GM12872 (cell line): ENCODE results near the gene KDM6B.

Experiments
- CTCF ChIP-seq: IDR thresholded peaks from 3 replicates; pipeline ENCODE4 v1.5.1; 2011; ENCODE audit warnings: low read depth, mild to moderate bottlenecking, low read length, moderate library complexity; ENCODE audit not compliant: insufficient read depth

The KDM6B gene

GRCh38 chr17:7843536-7844291 is 9.7 kb downstream of the KDM6B start:
- TF ChIP-seq CTCF, result no peak

DNA sequence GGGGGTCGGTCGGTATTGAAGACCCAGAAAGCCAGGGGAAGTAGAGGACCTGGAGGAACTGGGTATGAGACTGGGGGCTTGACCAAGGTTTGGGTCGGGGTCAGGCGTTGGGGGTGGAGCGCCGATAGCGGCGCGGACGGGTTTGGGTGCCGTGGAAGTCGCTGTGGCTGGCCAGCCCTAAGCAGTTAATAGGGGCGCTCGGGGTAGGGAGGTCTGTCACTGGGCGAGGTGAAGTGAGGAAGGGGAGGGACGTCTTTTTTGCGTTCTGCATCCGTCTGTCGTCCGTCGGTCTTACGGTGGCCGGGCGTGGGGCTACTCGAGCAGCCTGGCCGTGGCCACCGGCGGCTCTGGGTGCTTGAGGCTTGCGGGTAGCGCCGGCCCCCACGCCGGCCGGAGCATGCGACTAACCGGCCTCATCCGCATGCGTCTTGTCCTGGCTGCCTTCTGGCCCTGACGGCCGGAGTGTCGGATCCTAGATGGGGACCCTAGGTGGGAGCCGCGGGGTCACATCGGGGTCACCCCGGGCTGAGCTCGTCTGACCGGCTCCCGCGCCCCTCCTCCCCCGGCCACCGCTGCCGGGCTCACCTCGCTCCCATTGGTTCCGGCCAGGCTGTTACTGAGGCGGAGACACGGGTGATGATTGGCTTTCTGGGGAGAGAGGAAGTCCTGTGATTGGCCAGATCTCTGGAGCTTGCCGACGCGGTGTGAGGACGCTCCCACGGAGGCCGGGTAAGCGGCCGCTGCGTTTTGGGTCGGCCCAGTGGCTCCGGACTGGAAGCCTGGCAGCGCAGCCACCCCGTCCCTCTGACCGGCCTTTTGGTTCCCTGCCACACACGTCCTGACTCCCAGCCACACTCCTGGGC is 10.5 kb downstream of the KDM6B start:
- no peak for TF ChIP-seq CTCF

- TF ChIP-seq CTCF, result no peak
Observed at GRCh38 chr17:7845359-7846062, 11.5 kb downstream of the KDM6B start.

DNA sequence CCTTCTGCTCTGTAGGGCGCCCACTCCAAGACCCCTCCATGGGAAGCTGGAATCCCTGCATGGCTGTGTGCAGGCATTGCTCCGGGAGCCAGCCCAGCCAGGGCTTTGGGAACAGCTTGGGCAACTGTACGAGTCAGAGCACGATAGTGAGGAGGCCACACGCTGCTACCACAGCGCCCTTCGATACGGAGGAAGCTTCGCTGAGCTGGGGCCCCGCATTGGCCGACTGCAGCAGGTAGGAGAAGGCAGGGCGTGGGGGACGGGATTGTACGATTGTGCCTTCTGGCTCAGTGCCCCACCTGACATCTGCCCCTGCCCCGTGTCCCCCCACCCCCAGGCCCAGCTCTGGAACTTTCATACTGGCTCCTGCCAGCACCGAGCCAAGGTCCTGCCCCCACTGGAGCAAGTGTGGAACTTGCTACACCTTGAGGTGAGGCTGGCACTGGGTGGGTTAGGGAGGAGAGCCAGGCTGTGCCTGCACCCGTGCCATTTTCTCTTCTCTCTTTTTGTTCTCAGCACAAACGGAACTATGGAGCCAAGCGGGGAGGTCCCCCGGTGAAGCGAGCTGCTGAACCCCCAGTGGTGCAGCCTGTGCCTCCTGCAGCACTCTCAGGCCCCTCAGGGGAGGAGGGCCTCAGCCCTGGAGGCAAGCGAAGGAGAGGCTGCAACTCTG is 12.2 kb downstream of the KDM6B start:
- no peak for TF ChIP-seq CTCF

- TF ChIP-seq CTCF, result no peak
Observed at GRCh38 chr17:7846765-7847661, 13.0 kb downstream of the KDM6B start.

GRCh38 chr17:7848131-7848579 is 14.1 kb downstream of the KDM6B start:
- TF ChIP-seq CTCF, result no peak
